DMS 273 treated with DMSO at 0.1 percent for 48 hours (cell line): ENCODE results near the gene SKOR2.
"Not testable (repeated sequence)": the region's sequence is repeated elsewhere in the genome, so short reads cannot be mapped to it uniquely, and the experiment has no call there.

Source experiments
- DNase-seq: peaks from one replicate; lab custom pipeline; 2025; lab: John Stamatoyannopoulos, UW

The SKOR2 gene

DNA sequence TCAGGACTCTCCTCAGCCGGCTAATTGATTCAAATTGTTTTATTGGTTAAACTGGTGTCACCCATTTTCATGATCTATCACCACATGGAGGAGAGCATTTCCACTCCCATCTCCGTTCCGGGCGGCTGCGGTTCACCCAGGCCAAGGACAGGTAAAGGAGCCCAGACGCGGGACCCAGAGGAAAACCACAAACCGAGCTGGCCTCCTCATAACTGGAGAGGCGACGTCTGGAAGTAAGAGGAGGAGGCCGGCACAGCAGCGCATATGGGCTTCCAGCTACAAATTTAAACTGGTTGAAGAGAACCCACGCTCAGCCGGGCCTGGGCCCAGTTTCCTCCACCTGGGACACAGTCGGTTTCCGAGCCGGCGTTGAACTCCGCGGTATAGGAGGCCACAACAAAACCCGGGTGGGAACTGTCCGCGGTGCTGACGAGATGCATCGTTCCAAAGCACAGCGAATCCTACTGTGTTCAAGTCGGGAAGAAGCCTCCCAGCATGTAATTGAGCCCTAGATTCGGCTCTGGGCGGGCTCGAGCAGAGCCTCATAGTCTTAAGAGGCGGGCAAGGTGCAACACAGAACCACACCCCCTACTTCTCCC lies 3.0 kb upstream of the SKOR2 start:
- DNase-seq = no peak

GRCh38 chr18:47253101-47253654 lies 1.7 kb upstream of the SKOR2 start:
- no peak for DNase-seq

DNA sequence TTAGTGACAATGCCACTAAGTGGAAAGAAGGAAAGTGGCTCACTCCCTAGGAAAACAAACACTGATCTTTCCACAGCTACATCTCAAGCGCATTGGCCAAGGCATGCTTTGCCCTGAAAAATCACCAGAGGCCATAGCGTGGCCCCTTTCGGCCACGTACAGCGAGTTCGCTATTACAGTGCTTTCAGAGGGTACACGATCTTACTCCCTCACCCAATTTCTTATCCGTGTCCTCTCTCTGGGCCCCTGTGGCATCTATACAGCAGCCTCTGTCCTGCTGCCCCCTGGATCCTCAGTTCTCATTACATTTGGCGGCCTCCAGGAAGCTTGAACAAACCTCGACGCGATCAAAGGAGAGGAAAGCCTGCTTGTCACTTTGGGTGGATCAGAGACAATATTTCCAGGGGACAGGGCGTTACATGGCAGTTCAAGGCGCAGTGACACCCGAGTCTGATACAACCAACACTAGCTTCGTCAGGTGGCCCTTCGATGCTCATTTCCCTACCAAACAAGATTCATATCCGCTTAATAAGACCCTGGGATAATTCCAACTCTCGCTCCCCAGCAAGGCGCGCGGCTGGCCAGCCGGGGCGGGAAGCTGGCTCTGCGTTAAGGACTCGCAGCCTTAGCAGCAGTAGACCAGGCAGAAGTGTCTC lies 941 bp downstream of the SKOR2 start:
- DNase-seq = no peak

- no peak for DNase-seq
These were observed 2.0 kb downstream of the SKOR2 start for GRCh38 chr18:47249314-47249981.

DNA sequence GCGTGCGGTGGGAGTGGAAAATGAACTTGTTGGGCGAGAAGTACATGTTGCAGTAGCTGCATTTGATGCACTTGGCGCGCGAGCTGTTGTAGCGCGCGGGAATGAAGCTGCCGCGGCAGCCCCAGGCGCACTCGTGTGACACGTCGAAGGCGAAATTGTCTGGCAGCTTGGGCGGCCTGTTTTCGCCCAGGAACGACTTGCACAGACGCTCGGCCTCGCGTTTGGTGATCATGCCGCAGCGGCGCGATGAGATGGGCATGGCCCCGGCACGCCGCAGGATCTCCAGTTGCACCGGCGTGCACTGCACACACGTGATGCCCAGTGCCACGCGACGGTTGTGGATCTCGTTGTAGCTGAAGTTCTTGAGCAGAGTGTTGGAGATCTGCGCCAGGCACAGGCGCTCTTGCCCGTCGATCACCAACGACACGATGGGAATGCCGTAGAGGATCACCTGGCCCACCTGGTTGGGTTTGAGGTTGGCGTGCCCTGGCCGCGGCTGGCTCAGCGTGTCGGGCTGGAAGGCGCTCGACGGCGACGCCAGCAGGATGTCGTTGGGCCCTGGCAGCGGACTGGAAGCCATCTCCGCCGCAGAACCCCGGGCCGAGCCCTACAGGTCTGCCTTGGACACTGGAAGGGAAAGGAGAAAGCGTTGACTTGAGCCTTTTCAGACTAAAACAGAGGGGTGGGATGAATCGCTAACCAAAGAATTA lies 2.7 kb downstream of the SKOR2 start:
- no peak for DNase-seq

DNA sequence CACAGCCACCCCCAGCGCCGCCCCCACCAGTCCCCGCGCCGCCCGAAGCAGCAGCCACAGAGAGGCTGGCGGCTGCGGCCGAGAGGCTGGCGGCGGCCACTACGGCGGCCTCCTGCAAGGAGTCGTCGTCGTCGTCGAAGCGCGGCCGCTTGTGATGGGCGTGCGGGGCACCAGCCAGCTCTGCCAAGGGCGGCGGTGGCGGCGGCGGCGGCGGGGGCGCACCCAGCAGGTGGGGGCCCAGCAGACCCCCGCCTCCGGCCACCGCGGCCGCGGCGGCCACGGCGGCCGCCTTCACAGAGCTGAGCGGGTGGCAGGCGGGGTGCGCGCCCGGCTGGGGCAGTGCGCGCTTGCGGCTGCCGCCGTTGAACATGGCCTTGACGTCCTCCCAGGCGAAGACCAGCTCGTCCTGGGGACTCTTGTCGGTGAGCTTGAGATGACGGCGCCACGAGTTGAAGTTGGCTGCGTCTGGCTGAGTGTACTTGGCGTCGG lies 3.3 kb downstream of the SKOR2 start:
- DNase-seq = no peak

GRCh38 chr18:47247416-47248114 lies 3.9 kb downstream of the SKOR2 start:
- no peak for DNase-seq

- DNase-seq = no peak
These were observed 4.4 kb downstream of the SKOR2 start for GRCh38 chr18:47247036-47247415.

DNA sequence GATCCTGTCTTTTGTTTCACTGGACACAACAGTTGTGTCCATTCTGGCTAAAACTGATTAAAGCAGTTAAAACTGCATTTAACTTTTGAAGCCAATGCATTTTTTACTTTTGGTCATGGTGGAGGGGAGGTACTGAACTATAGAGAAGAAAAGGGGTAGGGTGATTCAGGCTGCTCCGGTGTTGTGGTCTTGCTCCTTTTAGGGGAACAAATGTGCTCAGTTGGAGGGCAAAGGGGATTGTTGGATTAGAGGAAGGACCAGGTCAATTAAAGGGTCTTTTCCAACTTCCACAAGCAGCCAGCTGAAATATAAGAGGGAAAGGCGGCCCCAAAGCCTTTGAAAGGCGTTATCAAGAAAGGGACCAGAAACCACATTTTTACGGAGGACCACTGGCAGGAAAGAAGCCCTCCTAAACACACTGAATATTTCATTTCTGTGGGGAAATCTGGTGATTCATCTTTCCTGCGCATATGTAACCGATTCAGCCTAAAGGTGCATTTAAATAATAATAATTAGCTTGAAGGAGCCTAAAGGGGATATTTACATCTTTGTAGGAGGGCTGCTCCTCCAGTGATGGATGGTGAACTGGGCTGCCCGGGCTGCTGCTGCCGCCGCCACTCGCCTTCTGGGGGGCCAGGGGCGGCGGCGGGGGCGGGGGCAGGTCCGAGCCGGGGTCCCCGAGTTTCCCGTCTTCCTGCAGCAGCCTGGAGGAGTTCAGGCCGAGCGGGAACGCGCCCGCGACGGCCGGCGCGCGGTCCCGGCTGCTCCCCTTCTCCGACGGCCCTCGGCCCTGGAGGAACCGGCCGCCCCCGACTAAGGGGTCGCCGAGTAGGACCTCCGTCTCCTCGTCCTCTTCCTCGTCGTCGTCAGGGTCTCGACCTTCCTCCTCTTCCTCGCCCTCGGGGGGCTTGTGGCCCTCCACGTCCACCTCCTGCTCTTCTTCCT lies 5.2 kb downstream of the SKOR2 start:
- no peak for DNase-seq

GRCh38 chr18:47244086-47244485 lies 7.4 kb downstream of the SKOR2 start:
- DNase-seq = no peak

- DNase-seq = no peak
These were observed 16.4 kb downstream of the SKOR2 start for GRCh38 chr18:47235096-47235495.

DNA sequence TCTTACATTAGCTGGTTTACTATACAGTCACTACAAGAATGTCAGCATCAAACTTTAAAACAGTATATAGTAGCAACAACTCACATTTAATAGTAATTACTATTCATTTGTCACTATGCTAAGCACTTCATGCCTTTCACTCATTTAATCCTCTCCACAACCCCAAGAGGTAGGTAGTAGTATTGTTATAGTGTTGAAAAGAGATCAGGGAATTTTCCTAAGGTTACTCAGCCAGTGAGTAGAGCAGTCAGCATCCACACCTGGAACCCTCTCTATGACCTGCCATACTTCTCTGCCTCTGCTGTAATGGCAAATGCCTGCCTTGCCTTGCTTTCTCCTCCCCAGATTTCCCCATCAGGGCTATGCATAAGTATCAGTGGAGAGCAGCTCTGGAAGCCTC lies 24.8 kb downstream of the SKOR2 start:
- DNase-seq = no peak

GRCh38 chr18:47215554-47216138 lies 35.8 kb downstream of the SKOR2 start:
- DNase-seq = peak; percentile 38

DNA sequence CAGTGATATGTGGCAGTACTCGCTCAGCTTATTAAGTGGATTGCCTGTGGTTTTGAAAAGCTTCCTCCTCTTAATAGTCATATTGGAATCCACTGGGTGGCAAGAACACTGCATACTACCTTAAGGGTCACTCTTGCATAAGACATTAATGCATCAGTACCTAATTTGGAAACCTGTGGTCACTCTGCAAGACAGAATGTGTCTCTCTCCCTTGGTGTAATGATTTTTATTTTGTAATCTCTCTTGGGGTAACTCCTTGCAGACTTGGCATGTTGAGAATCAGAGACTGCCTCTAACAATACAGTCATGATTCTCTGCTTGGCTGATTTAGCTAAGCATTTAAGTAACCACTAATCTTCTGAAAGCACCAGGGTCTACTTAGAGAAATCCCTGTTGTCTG lies 42.3 kb downstream of the SKOR2 start:
- DNase-seq = no peak

DNA sequence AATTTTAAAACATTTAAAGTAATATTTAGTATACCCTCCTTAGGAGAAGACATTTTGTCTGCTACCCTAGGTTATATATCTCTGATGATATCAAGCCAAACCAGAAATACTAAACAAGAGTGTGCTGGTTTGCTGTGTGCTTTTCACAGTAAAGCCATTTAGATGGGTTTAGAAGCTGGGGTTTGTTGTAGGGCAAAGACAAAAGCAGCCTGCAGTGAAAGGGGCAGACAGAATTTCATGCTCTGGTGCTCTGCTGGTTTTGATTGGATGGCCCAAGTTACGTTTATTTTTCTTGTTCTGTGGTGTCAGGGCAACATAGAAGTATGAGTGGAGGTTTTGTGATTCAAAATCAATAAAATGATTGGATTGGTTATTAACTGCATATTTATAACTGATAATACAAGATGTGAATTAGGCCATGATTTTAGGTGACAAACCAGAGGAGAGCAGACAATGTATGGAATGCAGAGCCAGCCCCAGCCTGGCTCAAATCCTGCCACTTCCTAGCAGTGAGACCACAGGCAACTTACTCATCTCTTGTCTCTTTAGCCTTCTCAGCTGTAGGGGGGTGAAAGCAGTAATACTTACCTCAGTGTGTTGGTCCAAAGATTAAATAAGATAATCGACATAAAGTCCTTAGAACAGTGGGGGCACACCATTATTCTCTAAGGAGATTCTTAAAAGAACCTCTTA lies 44.4 kb downstream of the SKOR2 start:
- DNase-seq = no peak

DNA sequence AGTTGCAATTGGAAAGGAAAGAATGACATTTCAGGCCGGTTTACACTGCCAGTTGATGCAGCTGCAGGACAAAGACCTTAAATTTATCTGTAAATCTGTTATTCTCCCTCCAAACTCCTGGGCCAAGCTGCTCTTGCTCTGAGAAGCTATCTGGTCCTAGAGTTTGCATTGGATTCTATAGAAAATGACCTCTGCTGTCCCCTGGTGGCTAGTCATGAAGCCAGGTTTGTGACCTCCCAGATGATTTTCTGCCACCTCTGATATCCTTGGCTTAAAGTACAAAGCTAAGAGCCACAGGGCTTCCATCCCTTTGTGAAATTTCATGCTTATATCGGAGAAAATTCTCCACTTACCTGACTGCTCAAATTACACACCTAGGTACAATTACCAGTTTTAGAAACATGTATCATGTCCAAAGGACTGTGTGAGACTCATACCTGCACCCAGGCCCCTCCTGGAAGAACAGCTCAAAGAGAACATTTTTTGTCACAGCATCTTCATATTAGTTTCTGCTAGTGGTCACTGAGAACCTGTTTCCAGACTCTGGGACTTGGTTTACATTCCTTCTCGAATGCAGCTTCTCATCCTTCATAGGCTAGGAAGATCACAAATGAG lies 46.4 kb downstream of the SKOR2 start:
- no peak for DNase-seq

DNA sequence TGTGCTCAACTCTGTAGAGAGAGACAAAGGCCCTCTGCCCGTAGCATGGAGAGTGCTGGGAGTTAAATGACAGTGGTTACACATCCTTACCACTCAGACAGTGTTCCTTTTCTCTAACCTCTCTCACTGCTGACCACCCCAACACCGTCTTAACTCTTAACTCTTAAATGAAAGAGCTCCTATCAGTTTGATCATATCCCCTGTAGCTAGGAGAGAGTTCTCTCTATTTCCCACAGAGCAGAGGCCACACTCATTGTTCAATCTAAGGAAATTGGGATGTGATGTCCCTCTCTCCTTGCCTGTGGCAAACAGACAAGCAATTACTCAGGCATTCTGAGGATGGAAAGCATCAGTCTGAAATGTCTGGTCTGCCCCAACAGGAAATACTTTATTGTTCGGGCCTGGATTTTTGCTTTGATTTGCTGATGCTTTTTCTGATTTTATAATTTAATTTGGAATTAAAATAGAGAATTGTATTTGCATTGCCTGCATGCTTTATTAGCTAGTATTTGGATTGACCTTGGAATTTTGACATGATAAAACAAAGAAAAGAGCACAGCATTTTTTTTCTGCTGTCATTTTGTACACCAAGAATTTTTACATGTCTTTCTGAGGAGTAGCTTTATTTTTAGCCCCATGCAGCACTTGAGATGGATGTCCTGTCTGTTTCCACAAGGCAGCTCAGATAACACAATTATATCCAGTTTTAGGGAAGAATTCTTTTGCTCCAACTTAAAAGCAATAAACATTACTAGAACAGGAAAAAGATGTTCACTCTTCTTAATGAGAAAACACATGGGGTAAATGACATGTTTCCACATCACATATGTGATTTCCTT lies 47.6 kb downstream of the SKOR2 start:
- DNase-seq = no peak

DNA sequence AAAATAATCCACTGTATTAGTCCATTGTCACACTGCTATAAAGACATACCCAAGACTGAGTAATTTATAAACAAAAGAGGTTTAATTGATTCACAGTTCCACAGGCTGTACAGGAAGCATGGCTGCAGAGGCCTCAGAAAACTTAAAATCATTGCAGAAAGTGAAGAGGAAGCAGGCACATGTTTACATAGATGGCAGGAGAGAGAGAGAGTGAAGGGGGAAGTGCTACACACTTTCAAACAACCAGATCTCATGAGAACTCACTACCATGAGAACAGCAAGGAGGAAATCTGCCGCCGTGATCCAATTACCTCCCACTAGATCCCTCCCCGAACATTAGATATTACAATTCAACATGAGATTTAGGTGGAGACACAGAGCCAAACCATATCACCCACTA lies 55.5 kb downstream of the SKOR2 start:
- not testable (repeated sequence) for DNase-seq
